Putamen (tissue), 1 donor: ENCODE measurements around the gene RAF1.

ENCODE experiments used
- DNase-seq: peaks from one replicate; pipeline ENCODE4 v3.0.0-alpha.2; 2016; ENCODE audit warnings: low spot score

Gene RAF1

DNA sequence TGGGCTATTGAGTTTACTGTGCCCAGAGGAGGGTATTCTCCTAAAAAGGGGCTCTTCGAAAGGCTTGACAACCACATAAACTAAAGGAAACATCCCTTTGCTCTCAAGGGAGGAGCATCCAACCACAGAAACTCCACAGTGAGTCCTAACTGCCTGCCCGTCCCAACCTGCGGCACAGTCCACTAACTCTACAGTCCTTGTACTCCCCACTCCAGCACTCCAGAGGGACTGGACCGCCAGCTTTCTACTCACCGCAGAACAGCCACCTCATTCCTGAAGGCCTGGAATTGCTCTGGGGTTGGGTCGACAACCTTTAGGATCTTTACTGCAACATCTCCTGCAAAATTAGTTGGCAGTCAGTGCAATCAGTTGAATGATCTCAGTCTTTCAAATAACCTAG lies 72.5 kb downstream of the RAF1 start:
- DNase-seq = no peak

DNA sequence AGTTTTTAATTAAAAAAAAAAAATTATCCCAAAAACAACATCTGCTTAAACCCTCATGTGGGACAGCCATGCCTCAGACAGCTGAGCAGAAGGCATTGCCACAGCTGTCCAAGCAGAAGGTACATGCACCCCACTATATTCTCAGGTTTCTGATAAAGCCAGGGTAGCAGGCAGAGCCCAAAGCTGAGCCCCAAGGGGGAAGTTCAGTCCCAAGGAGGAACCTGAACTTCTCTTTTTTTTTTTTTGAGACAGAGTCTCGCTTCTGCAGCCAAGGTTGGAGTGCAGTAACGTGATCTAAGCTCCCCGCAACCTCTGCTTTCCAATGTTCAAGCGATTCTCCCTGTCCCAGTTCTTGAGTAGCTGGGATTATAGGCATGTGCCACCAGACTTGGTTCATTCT lies 73.8 kb downstream of the RAF1 start:
- DNase-seq = no peak

DNA sequence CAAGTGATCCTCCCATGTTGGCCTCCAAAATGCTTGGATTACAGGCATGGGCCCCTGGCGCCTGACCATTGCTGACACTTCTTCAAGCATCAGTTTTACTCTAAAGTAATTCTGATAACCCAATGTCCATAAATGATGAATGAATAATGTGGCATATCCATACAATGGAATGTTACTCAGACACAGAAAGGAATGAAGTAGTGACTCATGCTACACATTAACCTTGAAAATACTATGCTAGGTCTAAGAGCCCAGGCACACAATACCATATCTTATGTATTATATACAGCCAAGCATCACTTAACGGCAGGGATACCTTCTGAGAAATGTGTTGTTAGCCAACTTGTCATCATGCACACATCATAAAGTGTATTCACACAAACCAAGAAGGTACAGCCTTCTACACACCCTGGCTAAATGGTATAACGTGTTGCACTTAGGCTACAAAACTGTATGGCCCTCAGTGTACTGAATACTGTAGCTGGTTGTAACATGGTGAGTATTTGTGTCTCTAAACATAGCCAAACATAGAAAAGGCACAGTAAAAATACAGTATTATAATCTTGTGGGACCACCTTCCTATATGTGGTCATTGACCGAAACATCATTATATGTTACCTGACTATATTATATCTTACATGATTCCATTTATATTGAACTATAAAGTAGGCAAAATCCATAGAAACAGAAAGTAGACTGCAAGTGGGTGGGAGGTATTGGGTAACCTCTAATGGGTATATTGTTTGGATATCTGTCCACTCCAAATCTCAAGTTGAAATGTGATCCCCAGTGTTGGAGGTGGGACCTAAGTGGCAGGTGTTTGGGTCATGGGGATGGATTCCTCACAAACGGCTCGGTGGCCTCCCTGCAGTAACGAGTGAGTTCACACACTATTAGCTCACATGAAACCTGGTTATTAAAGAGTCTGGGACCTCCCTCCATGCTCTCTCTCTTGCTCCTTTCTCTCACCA lies 75.6 kb downstream of the RAF1 start:
- no peak for DNase-seq

DNA sequence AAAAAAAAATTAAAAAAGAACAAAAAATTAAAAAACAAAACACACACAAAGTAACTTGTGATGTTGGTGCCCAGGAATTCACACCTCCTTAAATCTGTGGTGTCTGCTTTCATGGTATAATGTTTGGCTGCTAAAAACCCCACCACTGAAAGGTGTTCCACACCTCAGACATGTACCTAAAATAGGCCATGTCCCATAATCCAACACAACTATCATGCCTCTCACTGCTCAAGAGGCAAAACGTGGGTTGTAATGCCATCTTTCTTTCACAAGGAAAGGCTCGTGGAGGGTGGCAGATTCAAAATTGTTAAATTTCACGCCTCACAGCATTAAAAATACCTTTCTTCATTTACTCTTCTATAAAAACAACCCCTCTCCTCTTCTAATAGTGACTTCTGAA lies 77.5 kb downstream of the RAF1 start:
- peak; percentile 46 for DNase-seq

DNA sequence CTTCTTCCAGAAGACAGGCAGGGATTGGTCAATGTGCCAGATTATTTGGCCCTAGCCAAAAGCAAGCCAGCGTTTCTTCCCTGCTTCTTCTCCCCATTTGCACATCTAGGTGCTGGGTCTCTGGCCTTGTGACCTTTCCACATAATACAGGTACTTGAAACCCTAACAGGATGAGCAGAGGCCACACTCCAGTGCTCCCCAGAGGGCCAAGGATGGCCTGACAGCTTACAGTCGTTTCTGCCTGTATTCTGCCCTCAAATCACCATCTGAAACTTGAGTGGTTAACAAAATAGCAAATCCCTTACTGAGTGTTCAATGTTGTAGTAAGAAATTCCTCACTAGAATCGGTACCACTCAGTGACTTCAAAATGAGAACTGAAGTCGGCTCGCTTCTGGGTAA lies 77.9 kb downstream of the RAF1 start:
- no peak for DNase-seq

DNA sequence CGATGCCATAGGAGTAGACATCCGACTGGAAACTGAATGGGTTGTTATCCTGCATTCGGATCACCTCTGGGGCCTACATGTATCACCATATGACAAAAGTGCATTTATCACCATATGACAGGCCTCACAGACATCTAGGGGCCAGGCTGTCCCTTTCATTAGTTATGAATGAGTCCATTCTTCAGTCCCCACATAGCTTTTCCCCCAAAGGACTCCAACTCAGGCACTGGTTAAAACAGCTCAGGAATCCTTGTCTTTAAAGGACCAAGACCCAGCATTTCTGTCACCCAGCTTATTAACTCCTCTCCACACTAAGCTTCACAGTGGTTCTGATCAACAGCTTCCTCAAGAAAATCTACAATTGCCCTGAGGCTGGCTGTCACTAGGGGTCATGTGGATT lies 78.7 kb downstream of the RAF1 start:
- DNase-seq = no peak

DNA sequence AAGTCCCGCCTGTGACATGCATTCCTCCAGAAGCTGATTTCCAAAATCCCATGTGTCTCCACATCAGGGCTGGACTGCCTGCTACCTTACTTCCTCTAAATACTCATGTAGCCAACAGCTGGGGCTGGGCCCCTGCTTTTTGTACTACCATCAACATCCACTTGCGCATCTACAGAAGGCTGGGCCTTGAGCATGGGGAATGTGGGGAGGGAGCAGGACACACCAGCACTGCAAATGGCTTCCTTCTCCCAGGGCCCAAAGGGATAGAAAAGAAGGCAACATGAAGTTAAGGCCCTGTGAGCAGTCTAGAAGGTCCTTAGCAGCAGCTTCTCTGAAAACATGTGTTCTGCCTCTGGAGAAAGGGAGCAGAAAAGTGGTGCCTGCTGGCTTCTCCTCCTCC lies 79.8 kb downstream of the RAF1 start:
- no peak for DNase-seq

DNA sequence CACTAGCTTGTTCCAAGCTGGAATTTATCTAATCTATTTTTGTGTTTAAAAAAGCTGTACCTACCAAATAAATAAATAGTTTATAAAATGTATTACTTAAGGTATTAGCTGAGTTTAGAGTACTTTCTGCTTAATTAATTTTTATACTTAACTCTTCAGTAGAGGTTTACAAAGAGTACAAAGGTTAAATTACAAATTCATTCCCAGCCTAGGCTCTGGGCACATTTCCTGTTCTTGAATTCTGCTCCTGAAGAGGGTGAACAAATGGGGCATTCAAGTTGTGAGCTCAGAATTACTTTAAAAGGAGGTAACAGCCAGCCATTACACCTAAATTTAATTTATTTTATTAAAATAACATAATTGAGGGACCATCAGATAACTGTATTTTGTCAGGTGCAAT lies 80.6 kb downstream of the RAF1 start:
- no peak for DNase-seq

DNA sequence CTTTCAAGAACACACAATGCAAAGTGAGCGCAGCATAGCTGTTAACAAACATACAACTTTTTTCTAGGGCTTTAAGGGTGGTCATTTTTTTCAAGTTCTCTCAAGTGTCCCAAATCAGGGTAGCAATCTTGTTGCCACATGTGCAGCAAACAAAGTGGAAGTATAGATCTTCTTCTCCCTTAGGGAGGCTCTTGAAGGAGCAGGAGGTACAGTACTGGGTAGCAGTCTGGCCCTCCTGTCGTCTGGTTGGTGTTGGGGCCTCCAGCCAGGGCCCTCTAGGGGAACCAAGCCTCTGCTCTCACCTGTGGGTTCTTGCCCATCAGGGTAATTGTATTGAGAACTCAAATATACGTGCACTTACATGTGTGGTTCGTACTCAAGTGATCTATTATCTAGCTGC lies 81.2 kb downstream of the RAF1 start:
- no peak for DNase-seq

DNA sequence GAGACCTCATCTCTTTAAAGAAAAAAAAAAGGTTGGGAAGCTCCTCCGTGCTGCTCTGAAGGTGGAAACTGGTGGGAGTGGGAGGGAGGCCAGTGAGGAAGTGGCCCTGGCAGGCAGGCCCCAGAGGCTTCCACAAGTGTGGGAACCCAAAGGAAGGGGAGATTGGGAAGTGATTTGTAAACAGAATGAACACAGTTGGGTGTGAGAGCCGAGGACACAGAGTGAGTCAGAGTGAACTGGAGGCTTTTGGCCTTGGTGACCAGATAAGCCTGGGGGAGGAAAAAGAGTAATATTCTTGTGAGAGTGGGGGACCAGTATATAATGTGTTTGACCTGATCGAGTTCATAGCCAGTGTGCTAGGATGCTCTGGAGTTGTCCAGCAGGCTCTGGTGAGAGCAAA lies 84.0 kb downstream of the RAF1 start:
- no peak for DNase-seq

DNA sequence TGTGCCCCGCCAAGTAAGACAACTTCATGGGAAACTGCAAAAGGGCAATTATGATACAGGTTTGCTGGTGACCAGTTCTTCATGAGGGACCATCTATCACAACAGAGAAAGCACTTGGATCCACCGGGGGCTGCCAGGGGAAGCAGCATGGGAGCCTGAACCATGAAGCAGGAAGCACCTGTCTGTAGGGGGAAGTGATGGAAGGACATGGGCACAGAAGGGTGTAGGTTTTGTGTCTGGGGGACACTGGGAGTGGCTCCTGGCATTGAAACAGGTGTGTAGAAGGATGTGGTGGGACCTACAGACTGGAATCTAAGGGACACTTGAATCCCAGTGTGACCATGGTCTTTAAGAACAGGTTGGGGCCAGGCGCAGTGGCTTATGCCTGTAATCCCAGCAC lies 84.5 kb downstream of the RAF1 start:
- no peak for DNase-seq

DNA sequence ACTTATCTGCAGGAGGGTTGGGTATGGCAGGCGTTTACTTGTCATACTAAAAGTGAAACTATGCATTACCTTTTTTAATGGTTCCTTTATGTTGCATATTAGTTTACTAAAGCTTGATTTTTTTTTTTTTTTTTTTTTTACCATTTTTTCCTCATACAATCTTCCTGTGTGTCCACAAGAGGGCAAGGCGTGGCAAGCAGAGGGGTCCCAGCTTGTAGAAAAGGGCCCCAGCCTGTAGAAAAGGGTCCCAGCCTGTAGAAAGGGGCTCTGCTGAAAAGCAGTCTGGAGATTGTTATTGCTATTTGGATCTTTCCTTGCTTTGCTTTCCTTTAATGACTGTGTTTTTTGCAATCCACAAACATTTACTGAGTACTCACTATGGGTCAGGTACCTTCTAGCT lies 85.2 kb downstream of the RAF1 start:
- DNase-seq = no peak

DNA sequence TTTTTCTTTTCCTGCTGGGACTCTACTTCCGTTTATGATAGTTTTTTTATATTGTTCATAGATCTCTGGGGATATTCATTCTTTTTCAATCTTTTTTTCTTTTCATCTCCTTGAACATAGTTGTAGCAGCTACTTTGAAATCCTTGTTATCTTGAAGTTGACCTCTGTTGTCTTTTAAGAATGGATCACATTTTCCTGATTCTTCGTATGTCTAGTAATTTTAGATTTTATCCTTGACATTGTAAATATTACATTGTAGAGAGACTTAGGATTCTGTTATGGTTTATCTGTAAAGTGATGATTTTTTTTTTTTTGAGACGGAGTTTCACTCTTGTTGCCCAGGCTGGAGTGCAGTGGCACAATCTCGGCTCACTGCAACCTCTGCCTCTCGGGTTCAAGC lies 86.5 kb downstream of the RAF1 start:
- DNase-seq = no peak

DNA sequence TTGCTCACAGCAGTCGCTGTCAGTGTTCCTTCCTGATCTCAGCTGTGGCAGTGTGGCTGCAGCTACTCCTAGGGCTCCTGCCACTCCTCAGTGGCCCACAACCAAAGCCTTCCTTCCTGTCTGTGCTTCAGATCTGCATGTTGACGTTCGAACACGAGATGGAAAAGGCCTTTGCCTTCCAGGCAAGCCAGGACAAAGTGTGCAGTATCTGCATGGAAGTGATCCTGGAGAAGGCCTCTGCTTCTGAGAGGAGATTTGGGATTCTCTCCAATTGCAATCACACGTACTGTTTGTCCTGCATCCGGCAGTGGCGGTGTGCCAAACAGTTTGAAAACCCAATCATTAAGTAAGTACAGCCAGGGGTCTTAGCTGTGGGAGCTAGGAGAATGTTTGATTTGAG lies 89.3 kb downstream of the RAF1 start:
- DNase-seq = no peak

DNA sequence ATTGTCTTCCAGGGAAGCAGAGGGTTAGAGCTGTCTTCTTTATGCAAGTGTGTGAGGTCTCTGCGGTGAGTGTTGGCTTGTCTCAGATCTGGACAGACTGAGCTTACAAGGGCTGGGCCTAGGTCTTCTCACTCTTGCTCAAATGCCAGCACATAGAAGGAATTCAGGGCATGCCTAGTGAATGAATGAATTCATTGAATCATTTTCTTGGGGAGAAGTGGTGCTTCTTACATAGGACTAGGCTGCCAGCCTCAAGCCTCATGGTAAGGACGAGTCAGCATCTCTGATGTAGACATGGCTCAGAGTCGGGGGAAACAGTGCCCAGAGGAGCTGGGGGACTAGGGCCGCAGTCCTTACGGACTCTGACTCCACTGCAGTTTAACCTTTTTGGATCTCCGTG lies 89.8 kb downstream of the RAF1 start:
- DNase-seq = no peak

DNA sequence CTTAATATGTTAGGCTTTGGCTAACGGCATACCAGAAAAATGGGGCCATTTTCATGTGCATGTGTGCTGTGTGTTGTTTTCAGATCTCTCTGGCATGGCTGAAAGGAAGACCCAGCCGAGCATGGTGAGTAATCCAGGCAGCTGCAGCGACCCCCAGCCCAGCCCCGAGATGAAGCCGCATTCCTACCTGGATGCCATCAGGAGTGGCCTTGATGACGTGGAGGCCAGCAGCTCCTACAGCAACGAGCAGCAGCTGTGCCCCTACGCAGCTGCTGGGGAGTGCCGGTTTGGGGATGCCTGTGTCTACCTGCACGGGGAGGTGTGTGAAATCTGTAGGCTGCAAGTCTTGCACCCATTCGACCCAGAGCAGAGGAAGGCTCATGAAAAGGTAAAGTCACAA lies 91.9 kb downstream of the RAF1 start:
- no peak for DNase-seq

DNA sequence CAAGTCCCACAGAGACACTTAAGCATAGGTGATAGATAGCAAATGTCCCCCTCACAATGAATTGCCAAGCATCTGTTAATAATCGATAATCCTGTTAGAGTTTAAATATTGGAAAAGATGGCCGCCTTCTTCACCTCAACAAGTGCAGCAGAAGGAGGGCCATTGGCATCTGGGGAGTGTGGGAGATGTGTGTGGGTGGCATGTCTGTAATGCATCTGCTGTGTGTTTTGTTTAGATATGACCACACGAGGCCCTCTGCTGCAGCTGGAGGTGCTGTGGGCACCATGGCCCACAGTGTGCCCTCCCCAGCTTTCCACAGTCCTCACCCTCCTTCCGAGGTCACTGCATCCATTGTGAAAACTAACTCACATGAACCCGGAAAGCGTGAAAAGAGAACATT lies 94.1 kb downstream of the RAF1 start:
- DNase-seq = no peak

DNA sequence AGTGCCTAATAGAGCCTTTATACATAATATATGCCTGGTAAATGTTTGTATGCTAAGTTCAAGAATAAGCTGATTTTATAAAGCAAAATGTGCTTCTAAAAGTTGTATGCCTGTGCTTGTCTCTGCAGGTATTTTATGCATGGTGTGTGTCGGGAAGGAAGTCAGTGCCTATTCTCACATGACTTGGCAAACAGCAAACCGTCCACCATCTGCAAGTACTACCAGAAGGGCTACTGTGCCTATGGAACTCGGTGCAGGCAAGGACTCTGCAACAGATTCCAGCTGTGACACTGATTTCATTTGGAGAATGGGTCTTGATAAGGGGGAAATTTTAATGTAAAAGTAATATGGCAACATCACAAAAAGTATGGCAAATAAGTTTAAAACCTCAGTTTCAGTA lies 95.2 kb downstream of the RAF1 start:
- DNase-seq = no peak

DNA sequence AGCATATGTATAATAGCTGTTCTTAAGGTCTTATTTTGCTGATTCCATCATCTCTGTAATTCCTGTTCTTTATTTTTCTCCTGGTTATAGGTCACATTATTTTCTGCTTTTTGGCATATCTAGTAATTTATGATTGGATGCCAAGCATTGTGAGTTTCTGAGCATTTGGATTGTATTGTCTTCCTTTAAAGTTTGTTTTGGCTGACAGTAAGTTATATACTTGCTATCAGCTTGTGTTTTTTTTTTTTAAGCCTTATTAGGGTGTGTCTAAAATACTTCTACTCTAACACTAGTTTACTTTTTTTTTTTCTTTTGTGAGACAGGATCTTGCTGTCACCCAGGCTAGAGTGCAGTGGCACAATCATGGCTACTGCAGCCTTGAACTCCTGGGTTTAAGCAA lies 96.9 kb downstream of the RAF1 start:
- DNase-seq = no peak

DNA sequence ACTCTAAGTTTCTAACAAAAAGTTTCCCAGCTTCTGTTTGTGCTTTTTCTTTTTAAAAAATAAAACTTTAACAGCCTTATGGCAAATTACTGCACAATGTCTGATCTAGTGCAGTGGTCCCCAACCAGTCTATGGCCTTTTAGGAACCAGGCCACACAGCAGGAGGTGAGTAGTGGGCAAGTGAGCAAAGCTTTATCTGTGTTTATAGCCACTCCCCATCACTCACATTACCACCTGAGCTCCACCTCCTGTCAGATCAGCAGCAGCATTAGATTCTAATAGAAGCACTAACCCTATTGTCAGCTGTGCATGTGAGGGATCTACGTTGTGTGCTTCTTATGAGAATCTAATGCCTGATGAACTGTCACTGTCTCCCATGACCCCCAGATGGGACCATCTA lies 101.5 kb downstream of the RAF1 start:
- no peak for DNase-seq

DNA sequence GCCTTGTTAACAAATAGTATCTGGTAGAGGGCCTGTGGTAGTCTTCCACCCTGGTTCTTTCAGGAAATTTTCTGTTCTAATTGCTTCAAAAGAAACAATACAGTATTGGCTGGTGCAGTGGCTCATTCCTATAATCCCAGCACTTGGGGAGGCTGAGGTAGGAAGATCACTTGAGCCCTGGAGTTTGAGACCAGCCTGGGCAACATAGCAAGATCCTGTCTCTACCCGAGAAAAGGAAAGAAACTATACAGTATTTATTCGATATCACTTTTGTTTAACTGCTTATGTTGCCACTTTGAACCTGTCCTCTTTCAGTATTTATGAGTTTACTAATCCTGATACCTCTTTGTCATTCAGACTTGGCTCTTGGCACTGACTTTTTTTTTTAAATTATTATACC lies 102.5 kb downstream of the RAF1 start:
- DNase-seq = no peak

DNA sequence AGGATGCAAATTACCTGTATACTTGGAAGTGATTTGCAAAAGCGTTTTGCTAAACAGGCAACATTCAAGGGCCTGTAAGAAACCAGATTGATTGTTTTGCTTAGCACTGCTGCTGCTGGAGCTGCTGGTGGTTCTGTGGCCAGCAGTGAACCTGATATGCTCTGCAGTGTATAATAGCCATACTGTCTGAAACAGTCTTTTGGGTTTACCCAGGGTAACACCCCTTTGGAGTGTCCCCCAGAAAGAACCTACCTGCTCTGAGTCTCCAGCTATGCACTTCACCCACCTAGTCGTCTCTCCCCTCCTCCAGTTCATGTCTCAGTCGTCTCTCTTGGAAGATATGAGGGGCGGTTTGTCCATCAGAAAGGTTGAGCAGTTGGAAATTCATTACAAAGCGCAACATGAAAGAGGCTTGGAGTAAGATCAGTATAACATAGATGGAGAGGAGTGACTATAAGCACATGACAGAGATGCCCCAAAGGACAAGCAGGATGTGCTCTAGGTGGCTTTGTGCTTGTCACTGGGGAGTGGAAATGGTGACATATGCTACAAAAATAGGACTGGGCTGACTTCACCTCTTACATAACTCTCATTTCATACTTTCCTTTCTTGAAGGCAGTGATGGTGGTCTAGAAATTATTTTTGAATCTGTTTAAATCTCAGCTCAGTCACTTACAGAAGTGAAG lies 103.3 kb downstream of the RAF1 start:
- DNase-seq = peak; percentile 26

DNA sequence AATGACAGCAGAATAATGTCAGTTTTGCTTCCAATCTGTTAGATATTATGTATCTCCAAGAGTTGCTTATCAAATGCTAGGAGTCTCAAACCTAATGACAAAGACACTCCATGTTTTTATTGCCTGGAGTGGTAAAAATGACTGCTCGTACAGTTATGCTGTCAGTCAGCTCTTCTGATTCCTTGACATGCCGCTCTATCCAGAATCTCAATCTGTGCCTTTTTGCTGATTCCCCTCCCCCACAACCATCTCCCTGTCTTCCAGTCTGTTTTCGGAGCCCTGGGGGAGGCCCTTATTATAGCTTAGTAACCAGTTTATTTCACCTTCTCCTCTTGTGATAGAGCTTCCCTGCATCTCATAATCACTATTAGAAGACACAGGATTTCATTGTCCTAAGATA lies 104.4 kb downstream of the RAF1 start:
- no peak for DNase-seq

DNA sequence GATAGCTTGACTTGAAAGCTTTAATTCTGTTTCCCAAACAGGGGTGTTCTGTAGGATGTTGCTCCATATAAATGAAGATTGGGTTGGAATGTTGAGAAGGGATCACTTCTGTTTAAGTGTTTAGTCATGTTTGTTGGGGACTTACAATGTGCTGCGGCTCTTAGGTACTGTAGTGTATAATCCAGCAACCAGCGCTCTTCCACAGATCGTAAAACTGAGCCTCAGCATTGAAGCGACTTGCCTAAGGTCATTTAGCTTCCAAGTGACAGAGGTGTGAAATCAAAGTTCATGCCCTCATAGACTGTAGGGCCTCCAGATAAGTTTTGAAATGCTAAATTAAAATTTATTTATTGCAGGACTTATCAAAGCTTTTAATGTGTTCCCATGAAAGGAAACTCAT lies 105.2 kb downstream of the RAF1 start:
- no peak for DNase-seq
